GM20000 (cell line): ENCODE measurements around the gene CEP350.

Source experiments
- DNase-seq: peaks from one replicate; pipeline ENCODE4 v3.0.0; 2012; ENCODE audit warnings: low spot score
- CTCF ChIP-seq: IDR thresholded peaks from 2 replicates; pipeline ENCODE4 v1.5.1; 2012; ENCODE audit warnings: mild to moderate bottlenecking, control low read depth; ENCODE audit errors: extremely low read depth, missing control alignments

CEP350 gene

GRCh38 chr1:180114396-180114945, 159.9 kb downstream of the CEP350 start:
- no peak for TF ChIP-seq CTCF

GRCh38 chr1:180116964-180117763, 162.6 kb downstream of the CEP350 start:
- DNase-seq: no peak

More at GRCh38 chr1:180114396-180114945, 159.9 kb downstream of the CEP350 start:
- DNase-seq: no peak

GRCh38 chr1:180117764-180118116, 163.1 kb downstream of the CEP350 start:
- no peak for TF ChIP-seq CTCF

More at GRCh38 chr1:180116964-180117763, 162.6 kb downstream of the CEP350 start:
- TF ChIP-seq CTCF: no peak

GRCh38 chr1:180119837-180120236, 165.2 kb downstream of the CEP350 start:
- TF ChIP-seq CTCF: no peak
- no peak for DNase-seq

More at GRCh38 chr1:180117764-180118116, 163.1 kb downstream of the CEP350 start:
- no peak for DNase-seq

GRCh38 chr1:180123463-180123936, 168.9 kb downstream of the CEP350 start:
- TF ChIP-seq CTCF: no peak
- DNase-seq: no peak

GRCh38 chr1:180130651-180131050, 176.0 kb downstream of the CEP350 start:
- TF ChIP-seq CTCF: no peak
- DNase-seq: no peak

- no peak for DNase-seq
- no peak for TF ChIP-seq CTCF
Measured at GRCh38 chr1:180131510-180131909, 176.9 kb downstream of the CEP350 start.
